Measurements from ENCODE around the gene FARS2. TPM values are rescaled to one million over a fixed set of nuclear protein-coding genes. Genes with fewer than 3 reads are reported as not detected.

Gene FARS2
- polyA plus RNA-seq, 1 donor (not counting 4 experiments of a cell fraction or from before 2014, with no cell fraction given) = 21.3 TPM

DNA sequence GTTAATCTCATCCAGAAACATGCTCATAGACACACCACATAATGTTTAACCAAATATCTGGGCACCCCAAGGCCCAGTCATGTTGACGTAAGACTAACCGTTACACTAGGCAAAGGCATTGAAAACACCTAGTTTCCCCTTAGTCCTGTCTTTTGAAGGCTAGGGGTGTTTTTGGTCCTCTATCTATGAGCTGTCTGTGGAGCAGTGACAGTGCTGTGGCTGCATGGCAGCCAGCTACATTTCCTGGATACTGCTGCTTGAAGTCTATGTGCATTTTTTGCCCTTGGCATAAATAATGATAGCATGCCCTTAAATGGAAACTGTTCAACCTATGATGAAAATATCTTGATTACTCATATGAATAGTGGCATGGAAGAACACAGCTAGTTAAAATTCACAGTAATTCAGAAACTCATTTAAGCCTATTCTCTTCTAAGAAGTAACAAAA, 18.6 kb downstream of the FARS2 start:
- Histone ChIP-seq H3K4me2 (ENCODE audit: control insufficient read depth, extremely low read depth, insufficient read depth, low read depth, low read length) (no peak overlapping the region), H3K9me3 (ENCODE audit: control insufficient read depth, low read depth, low read length) (no peaks in the 10 kb centered on the region), H3K4me1 (ENCODE audit: control insufficient read depth, extremely low read depth, insufficient read depth, low read length) (peaks cover 3% of the 10 kb centered on the region), H3K27me3 (ENCODE audit: control insufficient read depth, extremely low read depth, insufficient read depth, low read length) (no peaks in the 10 kb centered on the region), H2AFZ (ENCODE audit: control insufficient read depth, low read length) (no peak overlapping the region), H3K27ac (ENCODE audit: control insufficient read depth, insufficient read depth, low read length) (no peak overlapping the region), H3K4me3 (ENCODE audit: control insufficient read depth in 2 of 3, extremely low read depth in 1 of 3, insufficient read depth in 2 of 3, low read depth in 1 of 3, low read length in 3 of 3) (no peak overlapping the region), H4K20me1 (ENCODE audit: control insufficient read depth, extremely low read depth, insufficient read depth, low read length) (no peaks in the 10 kb centered on the region), H3K79me2 (ENCODE audit: control insufficient read depth, insufficient read depth, low read length) (peaks cover 10% of the 10 kb centered on the region), H3K9me1 (ENCODE audit: control insufficient read depth, extremely low read depth, insufficient read depth, low read length) (no peaks in the 10 kb centered on the region), H3K9ac (ENCODE audit: control insufficient read depth, extremely low read depth, insufficient read depth, low read length) (no peak overlapping the region), H3K36me3 (ENCODE audit: control insufficient read depth in 2 of 2, extremely low read depth in 1 of 2, insufficient read depth in 2 of 2, low read length in 2 of 2) (peaks cover 0 to 3% of the 10 kb centered on the region in 2 experiments)
- no peak for DNase-seq (ENCODE audit: low read depth, low spot score)
- dilution Hi-C loops (cut with MboI; ENCODE audit: extremely low pct_ligation_motif_present, low sequenced_read_pairs) = no loop called here
- FAIRE-seq = no peak
- TF ChIP-seq EZH2 (IDR thresholded peaks at IDR 0.05; ENCODE audit: low read length) = no peak
- TF ChIP-seq, protein P1, sequence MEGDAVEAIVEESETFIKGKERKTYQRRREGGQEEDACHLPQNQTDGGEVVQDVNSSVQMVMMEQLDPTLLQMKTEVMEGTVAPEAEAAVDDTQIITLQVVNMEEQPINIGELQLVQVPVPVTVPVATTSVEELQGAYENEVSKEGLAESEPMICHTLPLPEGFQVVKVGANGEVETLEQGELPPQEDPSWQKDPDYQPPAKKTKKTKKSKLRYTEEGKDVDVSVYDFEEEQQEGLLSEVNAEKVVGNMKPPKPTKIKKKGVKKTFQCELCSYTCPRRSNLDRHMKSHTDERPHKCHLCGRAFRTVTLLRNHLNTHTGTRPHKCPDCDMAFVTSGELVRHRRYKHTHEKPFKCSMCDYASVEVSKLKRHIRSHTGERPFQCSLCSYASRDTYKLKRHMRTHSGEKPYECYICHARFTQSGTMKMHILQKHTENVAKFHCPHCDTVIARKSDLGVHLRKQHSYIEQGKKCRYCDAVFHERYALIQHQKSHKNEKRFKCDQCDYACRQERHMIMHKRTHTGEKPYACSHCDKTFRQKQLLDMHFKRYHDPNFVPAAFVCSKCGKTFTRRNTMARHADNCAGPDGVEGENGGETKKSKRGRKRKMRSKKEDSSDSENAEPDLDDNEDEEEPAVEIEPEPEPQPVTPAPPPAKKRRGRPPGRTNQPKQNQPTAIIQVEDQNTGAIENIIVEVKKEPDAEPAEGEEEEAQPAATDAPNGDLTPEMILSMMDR (optimal IDR thresholded peaks at IDR 0.05 in 1 of 3, IDR thresholded peaks at IDR 0.05 in 1 of 3, conservative IDR thresholded peaks at IDR 0.05 in 1 of 3; ENCODE audit: extremely low read depth in 1 of 3, insufficient read depth in 2 of 3, low read length in 3 of 3) = no peak

- Histone ChIP-seq H3K9me1 (ENCODE audit: control insufficient read depth, extremely low read depth, insufficient read depth, low read length) (no peaks in the 10 kb centered on the region), H3K36me3 (ENCODE audit: control insufficient read depth in 2 of 2, extremely low read depth in 1 of 2, insufficient read depth in 2 of 2, low read length in 2 of 2) (peaks cover 0 to 3% of the 10 kb centered on the region in 2 experiments), H2AFZ (ENCODE audit: control insufficient read depth, low read length) (no peak overlapping the region), H3K4me1 (ENCODE audit: control insufficient read depth, extremely low read depth, insufficient read depth, low read length) (peaks cover 3% of the 10 kb centered on the region), H4K20me1 (ENCODE audit: control insufficient read depth, extremely low read depth, insufficient read depth, low read length) (no peaks in the 10 kb centered on the region), H3K4me2 (ENCODE audit: control insufficient read depth, extremely low read depth, insufficient read depth, low read depth, low read length) (no peak overlapping the region), H3K9me3 (ENCODE audit: control insufficient read depth, low read depth, low read length) (no peaks in the 10 kb centered on the region), H3K79me2 (ENCODE audit: control insufficient read depth, insufficient read depth, low read length) (peaks cover 10% of the 10 kb centered on the region), H3K27me3 (ENCODE audit: control insufficient read depth, extremely low read depth, insufficient read depth, low read length) (no peaks in the 10 kb centered on the region), H3K27ac (ENCODE audit: control insufficient read depth, insufficient read depth, low read length) (no peak overlapping the region), H3K4me3 (ENCODE audit: control insufficient read depth in 2 of 3, extremely low read depth in 1 of 3, insufficient read depth in 2 of 3, low read depth in 1 of 3, low read length in 3 of 3) (no peak overlapping the region), H3K9ac (ENCODE audit: control insufficient read depth, extremely low read depth, insufficient read depth, low read length) (no peak overlapping the region)
- no peak for TF ChIP-seq EZH2 (IDR thresholded peaks at IDR 0.05; ENCODE audit: low read length)
- TF ChIP-seq, protein P1 (optimal IDR thresholded peaks at IDR 0.05 in 1 of 3, IDR thresholded peaks at IDR 0.05 in 1 of 3, conservative IDR thresholded peaks at IDR 0.05 in 1 of 3; ENCODE audit: extremely low read depth in 1 of 3, insufficient read depth in 2 of 3, low read length in 3 of 3) = no peak
- no peak for FAIRE-seq
- dilution Hi-C loops (cut with MboI; ENCODE audit: extremely low pct_ligation_motif_present, low sequenced_read_pairs) = no loop called here
- no peak for DNase-seq (ENCODE audit: low read depth, low spot score)
These were observed 19.6 kb downstream of the FARS2 start for GRCh38 chr6:5280920-5281319.
